ENCODE measurements around the gene APBB2.

The APBB2 gene

GRCh38 chr4:40886931-40887763 lies 327.2 kb downstream of the APBB2 start:
- TF ChIP-seq CTCF (conservative IDR thresholded peaks at IDR 0.05), result no peak
- H3K27ac ChIP-seq, result no peak overlapping the region

- no peak for TF ChIP-seq CTCF (conservative IDR thresholded peaks at IDR 0.05)
- H3K27ac ChIP-seq, result no peak overlapping the region
Measured at GRCh38 chr4:40881851-40882250, 332.5 kb downstream of the APBB2 start.

- TF ChIP-seq CTCF (conservative IDR thresholded peaks at IDR 0.05), result no peak
- H3K27ac ChIP-seq, result no peak overlapping the region
Measured at GRCh38 chr4:40881096-40881495, 333.2 kb downstream of the APBB2 start.

- no peak for TF ChIP-seq CTCF (conservative IDR thresholded peaks at IDR 0.05)
- no peak overlapping the region for H3K27ac ChIP-seq
Measured at GRCh38 chr4:40878548-40879055, 335.7 kb downstream of the APBB2 start.

GRCh38 chr4:40877081-40877480 lies 337.3 kb downstream of the APBB2 start:
- no peak for TF ChIP-seq CTCF (conservative IDR thresholded peaks at IDR 0.05)
- H3K27ac ChIP-seq, result no peak overlapping the region

GRCh38 chr4:40875507-40876150 lies 338.7 kb downstream of the APBB2 start:
- no peak for TF ChIP-seq CTCF (conservative IDR thresholded peaks at IDR 0.05)
- peak overlapping the region; percentile 3; the same call in 1 of the 2 replicates for H3K27ac ChIP-seq

GRCh38 chr4:40874901-40875300 lies 339.4 kb downstream of the APBB2 start:
- TF ChIP-seq CTCF (conservative IDR thresholded peaks at IDR 0.05), result no peak
- no peak overlapping the region for H3K27ac ChIP-seq

Data from VCaP (cell line).